Stimulated activated CD8-positive, alpha-beta memory T cell treated with anti-CD3 and anti-CD28 coated beads, Interleukin-4, amount 100 ng/mL, for 24 hours (primary cell): ENCODE results near the gene CXorf51B.
"Not testable (repeated sequence)": the region's sequence is repeated elsewhere in the genome, so short reads cannot be mapped to it uniquely, and the experiment has no call there.

Source experiments
- DNase-seq: peaks from one replicate; pipeline ENCODE4 v3.0.0-alpha.2; 2020; ENCODE audit warnings: low read depth

The CXorf51B gene

DNA sequence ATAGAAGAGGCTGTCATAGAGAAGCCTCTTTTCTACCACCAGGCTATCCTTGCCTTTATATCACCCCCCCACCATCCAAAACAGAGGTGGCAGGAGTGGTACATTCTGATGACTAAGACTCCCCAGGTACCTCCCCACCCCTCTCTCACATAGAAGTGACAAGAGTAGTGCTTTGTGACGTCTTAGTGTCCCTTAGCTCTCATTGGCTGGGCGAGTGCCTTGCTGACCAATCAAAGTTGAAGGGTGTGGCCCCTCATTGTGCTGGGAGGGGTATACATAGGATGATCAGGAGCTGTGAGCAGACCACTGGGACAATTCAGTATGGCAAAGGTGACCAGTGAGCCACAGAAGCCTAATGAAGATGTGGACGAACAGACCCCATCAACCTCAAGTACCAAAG is at the start of gene CXorf51B:
TSS of gene CXorf51B (plus strand) at position 301 of the 400 bp plus-strand sequence. CDS start at position 322, 21 bp downstream.
- not testable (repeated sequence) for DNase-seq

DNA sequence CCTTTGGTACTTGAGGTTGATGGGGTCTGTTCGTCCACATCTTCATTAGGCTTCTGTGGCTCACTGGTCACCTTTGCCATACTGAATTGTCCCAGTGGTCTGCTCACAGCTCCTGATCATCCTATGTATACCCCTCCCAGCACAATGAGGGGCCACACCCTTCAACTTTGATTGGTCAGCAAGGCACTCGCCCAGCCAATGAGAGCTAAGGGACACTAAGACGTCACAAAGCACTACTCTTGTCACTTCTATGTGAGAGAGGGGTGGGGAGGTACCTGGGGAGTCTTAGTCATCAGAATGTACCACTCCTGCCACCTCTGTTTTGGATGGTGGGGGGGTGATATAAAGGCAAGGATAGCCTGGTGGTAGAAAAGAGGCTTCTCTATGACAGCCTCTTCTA is 5.1 kb downstream of the CXorf51B start, which contains the start of gene CXorf51A:
TSS of gene CXorf51A (minus strand) at position 101 of the 400 bp plus-strand sequence. CDS start at position 80, 21 bp downstream.
- not testable (repeated sequence) for DNase-seq

DNA sequence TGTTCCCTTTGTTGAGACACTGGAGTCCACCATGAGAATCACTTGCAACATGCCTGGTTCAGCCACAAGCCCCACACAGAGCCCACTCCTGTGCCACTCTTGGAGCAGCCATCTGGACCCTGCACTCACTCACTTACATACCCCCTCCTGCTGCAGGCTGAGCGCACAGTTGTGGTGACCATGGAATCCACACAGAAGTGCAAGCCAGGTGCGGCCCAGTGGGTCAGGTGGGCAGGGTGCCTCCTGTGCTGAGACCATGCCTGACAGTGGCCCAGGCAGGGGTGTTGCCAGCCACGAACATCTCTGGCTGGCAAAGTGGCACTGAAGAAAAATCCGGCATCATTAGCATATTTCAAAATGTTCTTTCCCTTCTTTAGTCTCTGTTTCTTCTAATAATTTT is 22.4 kb downstream of the CXorf51B start:
- DNase-seq: no peak

- DNase-seq: no peak
Measured at GRCh38 chrX:146854281-146854680, 44.7 kb downstream of the CXorf51B start.
